Ascending aorta (tissue), 2 donors: ENCODE results near the gene GDPD2. TPM values are rescaled to one million over a fixed set of nuclear protein-coding genes. Genes with fewer than 3 reads are reported as not detected.
A peak's percentile ranks its signal among the peaks of the same experiment; 100 is the strongest.

Experiments used
- DNase-seq, 2 donors: peaks; one replicate each; pipeline ENCODE4 v3.0.0-alpha.2; 2019; ENCODE audit warnings: low spot score in 2 of 2
- H3K27ac ChIP-seq, 2 donors: fragments of 200-600 bp; sonication (generic); one replicate each; pipeline ENCODE4 v1.5.1; 2016 to 2017; ENCODE audit warnings: mild to moderate bottlenecking in 1 of 2
- H3K27me3 ChIP-seq: fragments of 200-600 bp; sonication (generic); one replicate; pipeline ENCODE4 v1.5.1; 2017
- H3K36me3 ChIP-seq, 2 donors: fragments of 200-600 bp; sonication (generic); one replicate each; pipeline ENCODE4 v1.5.1; 2016
- H3K4me1 ChIP-seq, 2 donors: fragments of 200-600 bp; sonication (generic); one replicate each; pipeline ENCODE4 v1.5.1; 2016 to 2017; ENCODE audit warnings: mild to moderate bottlenecking in 1 of 2
- H3K4me3 ChIP-seq, 2 donors: fragments of 200-600 bp; sonication (generic); one replicate each; pipeline ENCODE4 v1.5.1; 2016 to 2017; ENCODE audit warnings: mild to moderate bottlenecking in 1 of 2
- H3K9me3 ChIP-seq, 2 donors: fragments of 200-600 bp; sonication (generic); one replicate each; pipeline ENCODE4 v1.5.1; 2016
- intact Hi-C: fragments of 100-400 bp; cut with DNase I; formaldehyde crosslinking; loops from one replicate; pipeline ENCODE4 v1.15.1; 2023
- total RNA-seq: library from RNA; depleted of rRNA; stranded (reverse); fragments of >200 nt; gene quantifications from one replicate; pipeline ENCODE4 v1.1.0, GENCODE V29; 2016
- TF ChIP-seq, protein P1 (sequence below), 3 experiments: fragments of 200-600 bp in 2 of 3; fragments of 450-650 bp in 1 of 3; sonication (generic) in 2 of 3; IDR thresholded peaks; one replicate each; pipeline ENCODE4 v1.5.1; 2016 to 2019; ENCODE audit warnings: antibody characterized with exemption in 3 of 3, mild to moderate bottlenecking in 1 of 3, moderate library complexity in 1 of 3

The GDPD2 gene
- total RNA-seq, 1 donor from 2014 or later: not detected

DNA sequence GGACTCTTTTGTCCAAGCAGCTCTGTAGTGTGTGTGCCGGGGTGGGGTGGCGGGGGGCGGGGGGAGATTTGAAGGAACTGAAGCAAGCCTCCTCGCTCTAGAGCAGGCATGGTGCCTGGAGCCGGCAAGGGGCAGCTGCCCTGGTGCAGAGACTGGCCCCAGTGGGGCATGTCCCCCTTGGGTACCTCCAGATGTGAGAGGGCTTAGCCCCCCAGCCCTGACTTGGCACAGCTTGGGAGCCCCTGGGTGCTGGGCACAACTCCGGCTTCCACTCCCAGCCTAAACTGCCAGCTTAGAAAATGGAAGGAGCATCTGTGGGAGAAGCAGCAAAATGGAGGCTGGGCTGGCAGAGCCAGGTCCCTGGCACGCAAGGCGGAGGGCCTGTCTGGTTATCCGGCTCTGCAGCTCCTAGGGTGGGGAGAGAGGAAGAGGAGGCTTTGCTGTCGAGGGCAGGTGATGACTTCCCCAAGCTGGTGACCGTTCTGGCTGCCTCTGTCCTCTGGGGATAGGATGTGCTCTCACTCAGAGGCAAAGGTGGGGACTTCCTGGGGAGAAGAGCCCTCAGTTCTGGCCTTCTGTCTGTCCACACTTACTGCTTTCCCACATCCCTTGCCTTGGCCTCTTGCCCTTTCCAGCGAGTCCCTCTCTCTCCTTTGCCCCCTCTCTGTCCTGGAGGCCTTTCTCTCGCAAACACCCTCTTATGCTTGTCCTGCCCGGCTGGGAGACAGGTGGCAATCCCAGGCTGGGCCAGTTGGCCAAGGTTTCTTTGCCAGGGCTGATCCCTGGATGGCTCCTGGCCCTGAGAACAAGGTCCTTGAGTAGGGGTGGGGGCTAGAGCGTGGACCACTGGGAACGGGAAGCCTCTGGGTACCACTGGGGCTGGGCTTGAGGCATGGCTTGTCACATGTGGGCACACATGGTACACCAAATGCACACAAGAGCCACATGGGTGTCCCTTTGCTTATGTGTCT, 23.6 kb downstream of the GDPD2 start:
- intact Hi-C loops: no loop called here
- H3K4me1 ChIP-seq: peaks cover 0 to 4% of the 10 kb centered on the region in 2 donors
- no peaks in the 10 kb centered on the region for H3K36me3 ChIP-seq
- no peaks in the 10 kb centered on the region for H3K27me3 ChIP-seq
- TF ChIP-seq, protein P1, sequence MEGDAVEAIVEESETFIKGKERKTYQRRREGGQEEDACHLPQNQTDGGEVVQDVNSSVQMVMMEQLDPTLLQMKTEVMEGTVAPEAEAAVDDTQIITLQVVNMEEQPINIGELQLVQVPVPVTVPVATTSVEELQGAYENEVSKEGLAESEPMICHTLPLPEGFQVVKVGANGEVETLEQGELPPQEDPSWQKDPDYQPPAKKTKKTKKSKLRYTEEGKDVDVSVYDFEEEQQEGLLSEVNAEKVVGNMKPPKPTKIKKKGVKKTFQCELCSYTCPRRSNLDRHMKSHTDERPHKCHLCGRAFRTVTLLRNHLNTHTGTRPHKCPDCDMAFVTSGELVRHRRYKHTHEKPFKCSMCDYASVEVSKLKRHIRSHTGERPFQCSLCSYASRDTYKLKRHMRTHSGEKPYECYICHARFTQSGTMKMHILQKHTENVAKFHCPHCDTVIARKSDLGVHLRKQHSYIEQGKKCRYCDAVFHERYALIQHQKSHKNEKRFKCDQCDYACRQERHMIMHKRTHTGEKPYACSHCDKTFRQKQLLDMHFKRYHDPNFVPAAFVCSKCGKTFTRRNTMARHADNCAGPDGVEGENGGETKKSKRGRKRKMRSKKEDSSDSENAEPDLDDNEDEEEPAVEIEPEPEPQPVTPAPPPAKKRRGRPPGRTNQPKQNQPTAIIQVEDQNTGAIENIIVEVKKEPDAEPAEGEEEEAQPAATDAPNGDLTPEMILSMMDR (IDR thresholded peaks at IDR 0.05): no peak
- no peak for DNase-seq
- H3K27ac ChIP-seq: no peak overlapping the region
- no peaks in the 10 kb centered on the region for H3K9me3 ChIP-seq
- H3K4me3 ChIP-seq: no peak overlapping the region

DNA sequence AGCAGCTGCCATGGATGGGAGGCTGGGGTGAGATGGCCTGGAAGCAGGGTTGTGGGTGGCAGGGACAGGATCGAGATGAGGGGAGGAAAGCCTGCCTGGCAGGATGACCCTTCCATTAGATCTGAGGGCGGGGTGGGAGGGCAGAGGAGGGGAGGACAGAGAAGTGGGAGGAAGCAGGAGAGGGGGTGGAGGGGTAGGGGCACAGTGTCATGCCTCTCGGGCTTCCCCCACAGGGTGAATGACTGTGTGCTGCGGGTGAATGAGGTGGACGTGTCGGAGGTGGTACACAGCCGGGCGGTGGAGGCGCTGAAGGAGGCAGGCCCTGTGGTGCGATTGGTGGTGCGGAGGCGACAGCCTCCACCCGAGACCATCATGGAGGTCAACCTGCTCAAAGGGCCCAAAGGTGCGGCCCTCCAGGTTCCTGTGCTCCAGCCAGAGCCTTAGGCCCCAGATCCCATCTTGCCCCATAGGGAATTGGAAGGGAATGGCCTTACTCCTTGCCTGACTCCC, 26.4 kb downstream of the GDPD2 start:
- intact Hi-C loops: no loop called here
- H3K36me3 ChIP-seq: no peaks in the 10 kb centered on the region
- no peak overlapping the region for H3K27ac ChIP-seq
- no peak overlapping the region for H3K4me3 ChIP-seq
- no peaks in the 10 kb centered on the region for H3K9me3 ChIP-seq
- TF ChIP-seq, protein P1 (IDR thresholded peaks at IDR 0.05): no peak
- peaks cover 0 to 4% of the 10 kb centered on the region in 2 donors for H3K4me1 ChIP-seq
- DNase-seq: no peak
- H3K27me3 ChIP-seq: no peaks in the 10 kb centered on the region

DNA sequence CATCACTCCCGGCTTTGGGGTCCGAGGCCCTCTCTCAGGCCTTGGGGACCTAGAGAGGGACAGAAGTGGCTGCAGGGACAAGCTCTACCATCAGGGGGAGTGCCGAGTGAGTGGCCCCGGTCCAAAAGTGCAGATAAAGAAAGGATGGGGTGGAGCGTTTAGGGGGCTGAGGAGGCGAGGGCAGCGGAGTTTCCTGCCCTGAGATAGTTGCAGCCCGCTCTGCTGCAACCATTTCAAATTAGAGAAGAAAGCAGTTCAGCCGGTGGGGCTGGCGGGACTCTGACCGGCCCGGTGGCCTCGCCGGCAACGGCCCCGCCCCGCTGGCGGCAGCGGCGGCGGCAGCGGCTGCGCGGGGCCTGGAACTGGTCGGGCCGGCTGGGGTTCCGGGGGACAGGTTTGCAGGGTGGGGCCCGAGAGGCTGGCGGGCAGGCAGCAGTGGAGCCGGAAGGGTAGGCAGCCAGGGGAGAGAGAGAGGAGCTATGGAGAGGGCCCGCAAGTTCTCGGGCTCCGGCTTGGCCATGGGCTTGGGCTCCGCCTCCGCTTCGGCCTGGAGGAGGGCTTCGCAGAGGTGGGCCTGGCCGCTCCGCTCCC, 29.1 kb downstream of the GDPD2 start:
- H3K36me3 ChIP-seq: no peaks in the 10 kb centered on the region
- peak overlapping the region; percentile 40 to 65 for H3K4me3 ChIP-seq
- intact Hi-C loops: no loop called here
- H3K9me3 ChIP-seq: no peaks in the 10 kb centered on the region
- no peaks in the 10 kb centered on the region for H3K27me3 ChIP-seq
- H3K27ac ChIP-seq: peak overlapping the region; percentile 33 to 65
- peak in 1 of 2 donors; percentile 75 for DNase-seq
- H3K4me1 ChIP-seq: no peaks in the 10 kb centered on the region
- TF ChIP-seq, protein P1 (IDR thresholded peaks at IDR 0.05): peak; percentile 52 to 62 (median 52)

DNA sequence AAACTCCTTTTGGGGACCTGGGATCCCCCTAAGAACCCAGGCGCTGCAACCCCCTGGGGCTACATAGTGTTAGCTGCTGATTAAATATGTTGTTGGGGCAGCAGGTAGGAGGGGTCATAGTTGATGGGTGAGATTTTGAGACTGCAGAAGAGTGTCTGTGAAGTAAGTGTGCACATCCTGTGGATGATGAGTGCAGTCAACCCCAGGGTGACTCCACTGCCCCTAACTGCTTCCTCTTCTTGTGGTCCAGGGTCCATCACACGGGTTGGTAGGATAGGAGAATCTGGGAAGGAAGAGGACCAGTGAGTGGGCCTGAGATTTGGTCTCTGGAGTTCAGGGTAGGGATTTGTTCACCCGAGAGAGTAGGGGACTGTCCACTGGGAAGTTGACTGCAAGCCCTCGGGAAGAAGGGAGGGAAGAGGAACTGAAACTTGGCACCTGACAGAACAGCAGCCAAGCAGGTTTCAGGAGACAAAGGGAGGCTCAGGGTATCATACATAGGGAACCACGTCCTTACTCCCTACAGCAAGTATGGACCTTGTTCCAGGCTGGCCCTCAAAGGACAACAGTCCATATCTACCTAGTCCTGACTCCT, 30.0 kb downstream of the GDPD2 start:
- Histone ChIP-seq H3K4me1 (no peaks in the 10 kb centered on the region), H3K9me3 (no peaks in the 10 kb centered on the region), H3K27me3 (no peaks in the 10 kb centered on the region), H3K4me3 (peak overlapping the region; percentile 40 to 65), H3K27ac (peak overlapping the region; percentile 33 to 65), H3K36me3 (no peaks in the 10 kb centered on the region)
- TF ChIP-seq, protein P1 (IDR thresholded peaks at IDR 0.05): no peak
- no peak for DNase-seq
- intact Hi-C loops: no loop called here

DNA sequence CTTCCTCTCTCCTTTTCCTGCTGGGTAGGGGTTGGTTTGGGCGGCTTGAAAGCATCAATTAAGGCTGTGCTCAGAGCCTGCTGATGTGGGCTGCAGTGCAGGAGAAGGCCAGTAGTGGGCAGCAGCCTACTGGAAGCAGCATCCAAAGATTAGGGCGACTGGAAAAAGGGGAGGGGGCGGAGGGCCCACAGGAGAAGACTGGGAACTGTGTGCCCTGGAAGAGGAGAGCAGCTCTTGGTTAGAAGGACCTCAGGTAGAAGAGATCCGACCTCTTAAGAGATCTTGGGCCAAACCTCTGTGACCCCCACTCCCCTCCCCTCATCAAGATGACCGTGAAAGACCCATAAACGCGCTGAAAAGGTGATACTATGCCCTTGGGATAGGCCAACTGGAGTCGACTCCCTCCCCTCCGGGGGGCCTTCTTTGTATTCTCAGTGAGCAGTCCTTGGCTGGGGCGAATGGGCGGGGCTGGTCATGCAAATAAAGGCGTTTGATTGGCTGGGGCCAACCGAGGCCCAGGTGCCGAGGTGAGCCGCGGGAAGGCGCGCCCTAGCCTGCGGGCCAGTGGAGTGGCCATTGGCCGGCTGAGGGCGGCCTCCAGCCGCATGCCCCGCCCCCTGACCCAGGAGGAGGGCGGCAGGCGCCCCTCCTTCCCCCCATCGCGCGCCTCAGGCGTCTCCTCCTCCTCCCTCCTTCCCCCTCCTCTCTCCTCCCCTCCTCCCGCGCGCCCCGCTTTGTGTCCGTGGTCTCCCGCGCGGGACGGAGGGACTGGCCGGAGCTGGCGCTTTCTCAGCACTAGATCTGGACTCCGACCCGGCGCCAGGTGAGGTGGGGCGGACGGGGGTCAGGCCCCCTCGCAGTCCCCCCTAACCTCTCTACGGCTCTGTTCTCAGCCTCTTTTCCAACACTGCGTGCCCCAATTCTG, 31.6 kb downstream of the GDPD2 start:
- no peaks in the 10 kb centered on the region for H3K9me3 ChIP-seq
- peak overlapping the region; percentile 84 to 95 for H3K27ac ChIP-seq
- H3K4me1 ChIP-seq: no peaks in the 10 kb centered on the region
- TF ChIP-seq, protein P1 (IDR thresholded peaks at IDR 0.05): peak; percentile 54 to 84 (median 84)
- intact Hi-C loops: loop anchor here (1.0 to 2.0 kb wide), 3 partner anchors 20 to 100 kb away; no protein-coding TSS in a partner anchor
- no peaks in the 10 kb centered on the region for H3K36me3 ChIP-seq
- DNase-seq: peak; percentile 28 to 81
- H3K4me3 ChIP-seq: peak overlapping the region; percentile 51 to 63
- H3K27me3 ChIP-seq: no peaks in the 10 kb centered on the region
